ENCODE results near the gene BAIAP2L1. TPM values are rescaled to one million over a fixed set of nuclear protein-coding genes. Genes with fewer than 3 reads are reported as not detected.
"Not testable (repeated sequence)": the region's sequence is repeated elsewhere in the genome, so short reads cannot be mapped to it uniquely, and the experiment has no call there.

The BAIAP2L1 gene
- 10 to 100 TPM; 16.5 to 29.3 (median 20.5) TPM for total RNA-seq

- Histone ChIP-seq H3K4me1 (peaks cover 0 to 33% (median 11%) of the 10 kb centered on the region in 3 donors), H3K9me3 (no peaks in the 10 kb centered on the region), H3K27me3 (peaks cover 0 to 33% (median 0%) of the 10 kb centered on the region in 4 donors), H3K4me3 (peak within 1 kb of the TSS; percentile 58 to 89 (median 71)), H3K36me3 (no peaks in the 10 kb centered on the region), H3K27ac (peak within 1 kb of the TSS; percentile 84 to 91 (median 87))
- intact Hi-C loops (cut with DNase I) = loop anchor here (5.0 kb wide), 1 partner anchor 103 kb away; no protein-coding TSS in a partner anchor
- WGBS, 2 donors = 0 to 1% methylated on average over 11 to 23 of the region's 76 CpGs
- TF ChIP-seq POLR2A (IDR thresholded peaks at IDR 0.05) = peak in 2 of 4 donors; percentile 14 to 72
- TF ChIP-seq, protein P1, sequence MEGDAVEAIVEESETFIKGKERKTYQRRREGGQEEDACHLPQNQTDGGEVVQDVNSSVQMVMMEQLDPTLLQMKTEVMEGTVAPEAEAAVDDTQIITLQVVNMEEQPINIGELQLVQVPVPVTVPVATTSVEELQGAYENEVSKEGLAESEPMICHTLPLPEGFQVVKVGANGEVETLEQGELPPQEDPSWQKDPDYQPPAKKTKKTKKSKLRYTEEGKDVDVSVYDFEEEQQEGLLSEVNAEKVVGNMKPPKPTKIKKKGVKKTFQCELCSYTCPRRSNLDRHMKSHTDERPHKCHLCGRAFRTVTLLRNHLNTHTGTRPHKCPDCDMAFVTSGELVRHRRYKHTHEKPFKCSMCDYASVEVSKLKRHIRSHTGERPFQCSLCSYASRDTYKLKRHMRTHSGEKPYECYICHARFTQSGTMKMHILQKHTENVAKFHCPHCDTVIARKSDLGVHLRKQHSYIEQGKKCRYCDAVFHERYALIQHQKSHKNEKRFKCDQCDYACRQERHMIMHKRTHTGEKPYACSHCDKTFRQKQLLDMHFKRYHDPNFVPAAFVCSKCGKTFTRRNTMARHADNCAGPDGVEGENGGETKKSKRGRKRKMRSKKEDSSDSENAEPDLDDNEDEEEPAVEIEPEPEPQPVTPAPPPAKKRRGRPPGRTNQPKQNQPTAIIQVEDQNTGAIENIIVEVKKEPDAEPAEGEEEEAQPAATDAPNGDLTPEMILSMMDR (IDR thresholded peaks at IDR 0.05) = peak in 2 of 6 experiments; percentile 68 to 75
- peak; percentile 11 for DNase-seq
These were observed at the start of gene BAIAP2L1 for GRCh38 chr7:98400542-98401340. Gene BAIAP2L1, minus strand, starts transcription at chr7:98401090. Its CDS starts 238 bp downstream, at chr7:98400852.

- Histone ChIP-seq H3K4me3 (no peak overlapping the region), H3K36me3 (no peaks in the 10 kb centered on the region), H3K27me3 (no peaks in the 10 kb centered on the region), H3K27ac (no peak overlapping the region), H3K9me3 (peaks cover 0 to 12% (median 0%) of the 10 kb centered on the region in 3 donors), H3K4me1 (no peaks in the 10 kb centered on the region)
- 73 to 78% methylated on average over 7 of the region's 7 CpGs for WGBS, 2 donors
- TF ChIP-seq, protein P1 (IDR thresholded peaks at IDR 0.05) = no peak
- no peak for TF ChIP-seq POLR2A (IDR thresholded peaks at IDR 0.05)
- intact Hi-C loops (cut with DNase I) = no loop called here
- no peak for DNase-seq
These were observed 47.9 kb upstream of the BAIAP2L1 start for GRCh38 chr7:98448766-98449165.

GRCh38 chr7:98440992-98441391 lies 40.1 kb upstream of the BAIAP2L1 start:
- H3K4me3 ChIP-seq; H3K27ac ChIP-seq; DNase-seq; intact Hi-C loops (cut with DNase I); H3K27me3 ChIP-seq; H3K4me1 ChIP-seq; H3K36me3 ChIP-seq; H3K9me3 ChIP-seq: not testable (repeated sequence)
- 41 to 63% methylated on average over 2 of the region's 2 CpGs for WGBS, 2 donors

GRCh38 chr7:98439484-98439883 lies 38.6 kb upstream of the BAIAP2L1 start:
- intact Hi-C loops (cut with DNase I) = loop anchor here (5.0 kb wide), 1 partner anchor 403 kb away; no protein-coding TSS in a partner anchor
- H3K27ac ChIP-seq = no peak overlapping the region
- peaks cover 0 to 7% (median 0%) of the 10 kb centered on the region in 3 donors for H3K9me3 ChIP-seq
- peaks cover 0 to 9% (median 0%) of the 10 kb centered on the region in 4 donors for H3K27me3 ChIP-seq
- no peaks in the 10 kb centered on the region for H3K4me1 ChIP-seq
- WGBS, 2 donors = 13 to 36% methylated on average over 1 to 2 of the region's 2 CpGs
- H3K36me3 ChIP-seq = no peaks in the 10 kb centered on the region
- no peak for DNase-seq
- TF ChIP-seq POLR2A (IDR thresholded peaks at IDR 0.05) = no peak
- TF ChIP-seq, protein P1 (IDR thresholded peaks at IDR 0.05) = no peak
- no peak overlapping the region for H3K4me3 ChIP-seq

- WGBS, 2 donors = 69 to 77% methylated on average over 9 to 10 of the region's 10 CpGs
- no peak overlapping the region for H3K27ac ChIP-seq
- H3K9me3 ChIP-seq = no peaks in the 10 kb centered on the region
- DNase-seq = no peak
- intact Hi-C loops (cut with DNase I) = no loop called here
- H3K36me3 ChIP-seq = no peaks in the 10 kb centered on the region
- no peak overlapping the region for H3K4me3 ChIP-seq
- peaks cover 0 to 5% (median 0%) of the 10 kb centered on the region in 4 donors for H3K27me3 ChIP-seq
- TF ChIP-seq, protein P1 (IDR thresholded peaks at IDR 0.05) = no peak
- TF ChIP-seq POLR2A (IDR thresholded peaks at IDR 0.05) = no peak
- no peaks in the 10 kb centered on the region for H3K4me1 ChIP-seq
These were observed 33.2 kb upstream of the BAIAP2L1 start for GRCh38 chr7:98434087-98434486.

All from esophagus squamous epithelium (tissue), 5 donors.